Right ventricle myocardium inferior (tissue), 1 donor: Measurements from ENCODE around the gene ZNF76. TPM values are rescaled to one million over a fixed set of nuclear protein-coding genes. Genes with fewer than 3 reads are reported as not detected.
"Not testable (repeated sequence)": the region's sequence is repeated elsewhere in the genome, so short reads cannot be mapped to it uniquely, and the experiment has no call there.

Source experiments
- ATAC-seq: fragments of 200-7000 bp; cut with Tn5 transposase; one replicate; pipeline ENCODE4 v1.9.1; 2020; ENCODE audit warnings: mild to moderate bottlenecking, moderate library complexity
- DNase-seq: peaks from one replicate; pipeline ENCODE4 v3.0.0; 2021; ENCODE audit errors: missing footprints
- intact Hi-C: fragments of 100-400 bp; cut with DNase I; formaldehyde crosslinking; loops from one replicate; pipeline ENCODE4 v1.11.0; 2022
- total RNA-seq: library from RNA; stranded (reverse); fragmentation: NEBNext Ultra II Directional; extraction: Animal tissue kit (Norgen Biotek cat#: 25700); gene quantifications from one replicate; pipeline ENCODE4 v1.2.1, GENCODE V29; 2021
- donor health status: DM: no; HTN: yes; CAD: no; lungs with severe emphysema.

The ZNF76 gene
- total RNA-seq, 1 donor from 2014 or later = 36.0 TPM

DNA sequence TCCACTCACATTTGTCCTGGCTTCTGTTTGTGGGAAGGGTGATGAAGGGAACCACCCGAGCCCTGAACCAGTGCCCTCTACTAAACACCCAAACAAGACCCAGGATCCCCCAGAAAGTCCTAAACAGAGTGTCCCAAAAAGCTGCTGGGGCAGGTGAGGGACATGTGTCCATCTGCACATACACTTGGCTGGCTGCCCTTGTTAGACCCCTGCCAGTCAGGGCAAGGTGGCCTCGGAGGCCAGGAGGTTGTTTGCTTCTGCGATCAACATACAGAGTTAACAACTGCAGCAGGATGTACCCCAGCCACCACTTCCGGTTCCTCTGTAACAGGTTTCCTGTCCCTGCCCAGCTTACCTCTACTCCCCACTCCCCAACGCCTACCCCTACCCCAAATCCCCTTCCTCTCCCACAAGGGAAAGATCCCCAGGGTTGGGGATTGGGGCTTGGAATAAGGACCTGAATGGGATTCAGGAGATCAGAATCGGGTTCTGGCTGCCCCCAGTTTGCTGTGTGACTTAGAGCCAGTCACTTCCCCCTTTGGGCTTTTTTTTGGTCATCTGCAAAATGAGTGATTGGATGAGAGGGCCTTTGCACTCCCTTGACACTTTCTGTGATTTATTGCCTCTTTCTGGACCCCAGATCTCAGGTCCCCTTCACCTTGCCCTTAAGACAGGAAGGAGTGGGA lies 52.0 kb downstream of the ZNF76 start:
- ATAC-seq (no peak), DNase-seq (no peak)
- intact Hi-C loops = no loop called here

DNA sequence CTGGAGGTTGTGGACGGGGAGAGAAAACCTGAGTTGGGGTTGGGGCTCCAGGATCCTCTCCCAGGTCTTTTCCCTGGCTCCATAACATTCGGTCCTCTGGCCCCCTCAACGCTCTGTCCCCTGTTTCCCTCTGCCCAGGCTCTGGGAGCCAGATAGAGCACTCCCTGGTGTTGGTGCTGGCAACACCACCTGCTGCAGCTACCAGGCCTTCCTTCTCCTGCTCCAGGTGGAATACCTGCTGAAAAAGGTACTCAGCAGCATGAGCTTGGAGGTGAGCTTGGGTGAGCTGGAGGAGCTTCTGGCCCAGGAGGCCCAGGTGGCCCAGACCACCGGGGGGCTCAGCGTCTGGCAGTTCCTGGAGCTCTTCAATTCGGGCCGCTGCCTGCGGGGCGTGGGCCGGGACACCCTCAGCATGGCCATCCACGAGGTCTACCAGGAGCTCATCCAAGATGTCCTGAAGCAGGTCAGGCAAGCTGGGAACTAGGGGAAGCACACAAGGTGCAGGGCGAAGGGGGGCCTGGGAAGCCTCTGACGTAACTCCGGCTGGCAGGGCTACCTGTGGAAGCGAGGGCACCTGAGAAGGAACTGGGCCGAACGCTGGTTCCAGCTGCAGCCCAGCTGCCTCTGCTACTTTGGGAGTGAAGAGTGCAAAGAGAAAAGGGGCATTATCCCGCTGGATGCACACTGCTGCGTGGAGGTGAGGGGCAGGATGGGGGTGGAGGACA lies 52.7 kb downstream of the ZNF76 start:
- intact Hi-C loops = no loop called here
- ATAC-seq (no peak), DNase-seq (no peak)

DNA sequence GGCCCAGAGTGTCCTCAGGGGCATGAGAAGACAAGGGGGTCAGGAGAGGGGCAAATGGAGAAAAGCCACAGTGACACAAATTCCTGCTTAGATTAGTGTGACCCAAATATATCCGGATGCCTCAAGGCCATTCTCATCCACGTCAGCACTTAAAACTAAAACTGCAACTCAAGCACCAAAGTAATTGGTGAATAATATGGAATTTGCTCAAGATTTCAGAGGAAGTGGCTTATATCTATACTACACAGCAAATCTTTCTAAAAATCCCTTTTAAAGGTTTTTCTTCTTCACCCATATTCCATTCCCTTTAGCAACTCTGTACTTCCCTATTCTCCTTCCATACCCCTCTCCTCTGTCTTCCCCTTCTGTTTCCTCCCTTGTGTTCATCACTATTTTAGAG lies 53.3 kb downstream of the ZNF76 start:
- no peak for DNase-seq
- intact Hi-C loops = no loop called here
- no peak for ATAC-seq

DNA sequence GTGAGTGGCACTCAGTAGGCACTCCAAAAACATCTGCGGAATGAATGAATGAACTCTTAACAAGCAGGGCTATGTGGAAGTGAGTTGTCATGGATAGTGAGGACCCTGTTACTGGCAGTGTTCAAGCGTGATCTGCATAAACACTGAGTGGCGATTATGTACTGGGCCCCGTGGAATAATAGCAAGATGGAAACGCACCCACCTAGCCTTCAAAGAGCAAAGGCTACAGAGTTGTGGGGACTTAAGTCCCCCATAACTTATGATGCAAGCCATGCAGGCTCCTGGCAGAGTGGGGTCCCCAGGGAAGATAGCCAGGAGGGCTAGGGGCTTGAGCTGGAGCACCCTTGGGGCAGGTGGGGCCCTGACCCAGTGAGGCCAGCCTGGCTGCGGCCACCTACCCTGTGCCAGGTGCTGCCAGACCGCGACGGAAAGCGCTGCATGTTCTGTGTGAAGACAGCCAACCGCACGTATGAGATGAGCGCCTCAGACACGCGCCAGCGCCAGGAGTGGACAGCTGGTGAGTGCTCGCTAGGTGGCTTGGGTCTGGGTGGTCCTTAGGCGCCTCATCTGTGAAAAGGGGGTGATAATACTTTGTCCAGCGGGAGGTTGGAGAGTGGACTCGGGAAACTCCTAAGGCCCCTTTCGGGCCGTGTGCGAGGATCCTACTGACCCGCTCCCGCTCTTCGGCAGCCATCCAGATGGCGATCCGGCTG lies 58.1 kb downstream of the ZNF76 start:
- intact Hi-C loops = no loop called here
- DNase-seq = no peak
- peak; percentile 30 for ATAC-seq

DNA sequence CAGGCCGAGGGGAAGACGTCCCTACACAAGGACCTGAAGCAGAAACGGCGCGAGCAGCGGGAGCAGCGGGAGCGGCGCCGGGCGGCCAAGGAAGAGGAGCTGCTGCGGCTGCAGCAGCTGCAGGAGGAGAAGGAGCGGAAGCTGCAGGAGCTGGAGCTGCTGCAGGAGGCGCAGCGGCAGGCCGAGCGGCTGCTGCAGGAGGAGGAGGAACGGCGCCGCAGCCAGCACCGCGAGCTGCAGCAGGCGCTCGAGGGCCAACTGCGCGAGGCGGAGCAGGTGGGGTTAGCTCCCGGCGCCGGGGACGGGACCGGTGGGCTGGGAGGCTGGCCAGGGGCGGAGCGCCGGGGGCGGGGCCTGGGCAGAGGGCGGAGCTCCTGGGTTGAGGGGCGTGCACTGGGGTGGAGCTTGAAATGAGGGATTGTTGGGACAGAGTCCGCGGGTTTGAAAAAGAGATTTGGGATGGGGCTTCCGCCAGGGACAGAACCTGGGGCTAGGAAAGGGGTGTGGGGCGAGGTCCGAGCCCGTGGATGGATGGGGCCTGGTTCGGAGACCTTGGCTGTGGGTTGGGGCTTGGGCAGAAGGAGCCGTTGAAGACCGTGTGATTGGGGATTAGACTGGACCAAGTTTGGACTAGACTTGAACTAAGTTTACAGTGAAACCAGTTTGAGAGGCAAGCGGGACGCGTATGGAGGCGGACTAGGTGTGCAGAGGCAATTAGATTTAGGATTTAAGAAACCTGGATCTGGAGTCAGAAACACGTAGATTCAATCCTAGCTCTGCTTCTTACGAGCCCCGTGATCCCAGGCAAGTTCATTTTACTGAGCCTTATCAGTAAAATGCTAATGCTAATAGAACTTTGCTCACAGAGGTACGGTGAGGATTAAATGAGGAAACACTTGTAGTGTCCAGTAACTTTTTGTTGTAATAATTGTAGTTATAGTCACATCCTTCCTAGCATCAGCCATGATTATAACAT lies 58.9 kb downstream of the ZNF76 start:
- intact Hi-C loops = no loop called here
- DNase-seq = peak; percentile 81
- ATAC-seq = peak; percentile 99

DNA sequence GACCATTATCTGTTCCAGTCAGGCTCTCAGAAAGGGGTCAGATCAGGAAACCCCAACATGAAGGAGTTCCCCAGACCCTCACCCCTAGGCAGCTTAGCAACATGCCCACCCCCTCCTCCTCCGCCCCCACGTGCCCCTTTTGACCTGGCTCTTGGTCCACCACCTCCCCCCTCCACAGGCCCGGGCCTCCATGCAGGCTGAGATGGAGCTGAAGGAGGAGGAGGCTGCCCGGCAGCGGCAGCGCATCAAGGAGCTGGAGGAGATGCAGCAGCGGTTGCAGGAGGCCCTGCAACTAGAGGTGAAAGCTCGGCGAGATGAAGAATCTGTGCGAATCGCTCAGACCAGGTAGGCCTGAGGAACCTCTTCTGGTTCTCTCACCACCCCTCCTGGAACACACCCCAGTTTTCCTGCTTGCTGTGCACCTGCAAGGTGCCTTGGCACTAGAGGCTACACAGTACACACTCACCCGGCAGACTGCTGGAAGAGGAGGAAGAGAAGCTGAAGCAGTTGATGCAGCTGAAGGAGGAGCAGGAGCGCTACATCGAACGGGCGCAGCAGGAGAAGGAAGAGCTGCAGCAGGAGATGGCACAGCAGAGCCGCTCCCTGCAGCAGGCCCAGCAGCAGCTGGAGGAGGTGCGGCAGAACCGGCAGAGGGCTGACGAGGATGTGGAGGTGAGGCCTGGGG lies 60.0 kb downstream of the ZNF76 start:
- no peak for DNase-seq
- intact Hi-C loops = no loop called here

DNA sequence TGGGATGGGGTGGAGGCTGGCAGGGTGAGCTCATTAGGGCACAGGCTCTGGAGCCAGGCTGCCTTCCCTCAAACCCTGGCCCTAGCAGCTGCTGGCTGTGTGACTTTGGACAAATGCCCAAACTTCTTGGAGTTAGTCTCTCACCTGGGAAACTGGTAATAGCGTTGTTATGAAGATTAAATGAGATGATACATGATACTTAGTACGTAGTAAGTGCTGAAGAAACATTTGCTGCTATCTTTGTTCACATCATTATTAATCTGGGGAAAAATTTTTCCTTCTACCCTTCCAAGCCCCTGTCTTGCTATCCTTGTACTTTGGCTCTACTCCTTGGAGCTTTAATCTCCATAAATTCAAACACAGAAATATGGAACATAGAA lies 60.5 kb downstream of the ZNF76 start:
- DNase-seq (no peak), ATAC-seq (no peak)
- intact Hi-C loops = no loop called here

More for the DNA sequence above, 60.0 kb downstream of the ZNF76 start:
- no peak for ATAC-seq

DNA sequence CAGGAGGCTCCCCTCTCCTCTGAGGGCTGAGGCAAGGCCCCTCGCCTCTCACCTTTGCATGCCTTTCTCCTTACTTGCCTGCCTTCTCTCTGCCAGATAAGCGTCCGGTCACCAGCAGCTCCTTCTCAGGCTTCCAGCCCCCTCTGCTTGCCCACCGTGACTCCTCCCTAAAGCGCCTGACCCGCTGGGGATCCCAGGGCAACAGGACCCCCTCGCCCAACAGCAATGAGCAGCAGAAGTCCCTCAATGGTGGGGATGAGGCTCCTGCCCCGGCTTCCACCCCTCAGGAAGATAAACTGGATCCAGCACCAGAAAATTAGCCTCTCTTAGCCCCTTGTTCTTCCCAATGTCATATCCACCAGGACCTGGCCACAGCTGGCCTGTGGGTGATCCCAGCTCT lies 61.6 kb downstream of the ZNF76 start:
- ATAC-seq (no peak), DNase-seq (no peak)
- intact Hi-C loops = no loop called here

DNA sequence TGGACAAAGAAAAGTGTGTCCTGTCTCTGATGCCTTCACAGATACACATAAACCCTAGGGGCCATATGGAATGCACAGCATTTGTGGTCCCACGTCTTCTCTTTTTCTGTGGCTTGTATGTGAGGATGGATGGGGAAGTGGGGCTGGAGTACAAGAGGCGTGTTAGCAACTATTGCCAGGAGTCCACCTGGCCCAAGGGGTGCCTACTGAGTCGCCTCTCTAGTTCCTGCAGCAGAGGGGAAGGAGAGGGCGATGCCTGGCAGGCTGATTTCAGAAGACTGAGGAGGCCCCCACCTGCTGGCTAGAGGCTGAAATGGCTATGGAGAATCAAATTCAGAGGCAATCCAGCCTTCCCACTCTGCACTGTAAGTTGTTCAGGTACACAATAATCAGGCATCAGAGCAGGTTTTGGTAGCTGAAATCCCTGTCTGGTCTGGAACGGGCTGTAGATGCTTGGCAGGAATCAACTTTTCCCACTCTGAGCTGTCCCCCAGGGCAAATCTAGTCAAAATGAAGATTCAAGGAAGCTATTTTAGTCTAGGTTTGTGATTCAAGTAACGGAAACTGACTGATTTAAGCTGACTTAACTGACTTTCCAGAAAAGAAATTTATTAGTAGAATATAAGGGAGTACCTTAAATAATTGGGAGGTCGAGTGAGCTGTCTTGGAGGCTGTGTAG lies 68.0 kb downstream of the ZNF76 start:
- intact Hi-C loops = no loop called here
- peak; percentile 78 for DNase-seq
- ATAC-seq = peak; percentile 79

DNA sequence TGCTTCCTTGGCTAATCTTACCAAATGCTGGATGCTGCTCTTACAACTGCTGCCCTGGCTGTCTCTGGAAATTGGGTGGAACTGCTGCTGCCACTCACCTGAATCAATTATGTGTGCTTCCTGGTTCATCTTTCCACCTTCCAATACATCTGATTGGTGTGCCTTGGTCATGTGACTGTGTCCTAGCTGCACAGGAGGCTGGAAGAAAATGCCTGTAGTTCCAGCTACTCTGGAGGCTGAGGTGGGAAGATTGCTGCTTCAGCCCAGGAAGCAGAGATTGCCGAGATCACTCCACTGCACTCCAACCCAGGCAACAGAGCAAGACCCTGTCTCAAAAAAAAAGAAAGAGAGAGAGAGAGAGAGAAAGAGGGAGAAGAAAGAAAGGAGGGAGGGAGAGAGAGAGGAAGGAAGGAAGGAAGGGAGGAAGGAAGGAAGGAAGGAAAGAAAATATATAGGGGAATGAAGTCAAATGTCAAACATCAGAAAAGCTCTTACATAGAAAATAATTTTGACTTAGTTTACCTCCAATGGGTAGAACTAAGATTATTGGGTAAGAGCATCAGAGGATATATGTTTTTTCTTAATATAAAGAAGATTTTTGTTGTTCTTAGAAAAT lies 68.7 kb downstream of the ZNF76 start:
- DNase-seq = no peak
- no peak for ATAC-seq
- intact Hi-C loops = no loop called here

DNA sequence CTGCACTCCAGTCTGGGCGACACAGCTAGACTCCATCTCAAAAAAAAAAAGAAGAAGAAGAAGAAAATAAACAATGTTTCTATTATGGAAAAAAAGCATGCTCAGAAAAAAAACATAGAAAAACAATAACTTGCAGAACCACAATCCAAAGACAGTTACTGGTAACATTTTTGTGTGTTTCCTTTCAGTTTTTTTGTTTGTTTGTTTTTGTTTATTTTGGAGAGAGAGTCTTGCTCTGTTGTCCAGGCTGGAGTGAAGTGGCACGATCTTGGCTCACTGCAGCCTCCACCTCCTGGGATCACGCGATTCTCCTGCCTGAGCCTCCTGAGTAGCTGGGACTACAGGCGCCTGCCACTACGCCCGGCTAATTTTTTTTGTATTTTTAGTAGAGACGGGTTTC lies 69.4 kb downstream of the ZNF76 start:
- intact Hi-C loops, DNase-seq, ATAC-seq: not testable (repeated sequence)

DNA sequence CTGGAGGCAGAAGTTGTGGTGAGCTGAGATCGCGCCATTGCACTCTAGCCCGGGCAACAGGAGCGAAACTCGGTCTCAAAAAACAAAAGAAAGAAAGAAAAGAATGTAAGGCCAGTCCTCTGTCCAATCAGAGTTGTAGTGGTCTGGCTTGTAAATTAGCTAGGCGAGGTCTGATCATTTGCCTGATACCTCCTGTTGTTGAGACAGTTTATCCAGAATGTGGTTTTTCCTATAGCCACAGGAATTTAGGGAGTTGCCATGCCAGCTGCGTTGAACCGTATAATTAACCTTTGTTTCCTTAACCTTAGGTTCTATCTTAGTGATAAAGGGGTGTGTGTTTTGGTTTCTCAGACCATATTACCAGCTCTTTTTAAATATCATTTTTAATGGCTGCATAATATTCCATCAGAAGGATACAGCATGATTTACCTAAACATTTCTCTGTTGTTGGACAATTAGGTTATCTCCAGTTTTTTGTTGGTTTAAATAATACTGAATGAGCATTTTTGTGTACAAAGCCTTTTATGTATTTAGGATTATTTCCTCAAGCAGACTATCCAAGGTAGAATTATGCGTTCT lies 71.1 kb downstream of the ZNF76 start:
- ATAC-seq (no peak), DNase-seq (no peak)
- intact Hi-C loops = no loop called here

DNA sequence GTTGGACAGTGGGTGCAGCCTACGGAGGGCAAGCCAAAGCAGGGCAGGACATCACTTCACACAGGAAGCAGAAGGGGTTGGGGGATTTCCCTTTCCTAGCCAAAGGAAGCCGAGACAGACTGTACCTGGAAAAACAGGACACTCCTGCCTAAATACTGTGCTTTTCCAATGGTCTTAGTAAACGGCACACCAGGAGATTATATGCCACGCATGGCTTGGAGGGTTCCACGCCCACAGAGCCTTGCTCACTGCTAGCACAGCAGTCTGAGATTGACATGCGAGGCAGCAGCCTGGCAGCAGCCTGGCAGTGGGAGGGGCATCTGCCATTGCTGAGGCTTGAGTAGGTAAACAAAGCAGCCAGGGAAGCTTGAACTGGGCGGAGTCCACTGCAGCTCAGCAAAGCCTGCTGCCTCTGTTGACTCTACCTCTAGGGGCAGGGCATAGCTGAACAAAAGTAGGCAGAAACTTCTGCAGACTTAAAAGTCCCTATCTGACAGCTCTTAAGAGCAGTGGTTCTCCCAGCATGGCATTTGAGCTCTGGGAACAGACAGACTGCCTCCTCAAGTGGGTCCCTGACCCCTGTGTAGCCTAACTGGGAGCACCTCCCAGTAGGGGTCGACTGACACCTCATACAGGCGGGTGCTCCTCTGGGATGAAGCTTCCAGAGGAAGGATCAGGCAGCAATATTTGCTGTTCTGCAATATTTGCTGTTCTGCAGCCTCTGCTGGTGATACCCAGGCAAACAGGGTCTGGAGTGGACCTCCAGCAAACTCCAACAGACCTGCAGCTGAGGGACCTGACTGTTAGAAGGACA lies 72.7 kb downstream of the ZNF76 start:
- intact Hi-C loops, ATAC-seq, DNase-seq: not testable (repeated sequence)

DNA sequence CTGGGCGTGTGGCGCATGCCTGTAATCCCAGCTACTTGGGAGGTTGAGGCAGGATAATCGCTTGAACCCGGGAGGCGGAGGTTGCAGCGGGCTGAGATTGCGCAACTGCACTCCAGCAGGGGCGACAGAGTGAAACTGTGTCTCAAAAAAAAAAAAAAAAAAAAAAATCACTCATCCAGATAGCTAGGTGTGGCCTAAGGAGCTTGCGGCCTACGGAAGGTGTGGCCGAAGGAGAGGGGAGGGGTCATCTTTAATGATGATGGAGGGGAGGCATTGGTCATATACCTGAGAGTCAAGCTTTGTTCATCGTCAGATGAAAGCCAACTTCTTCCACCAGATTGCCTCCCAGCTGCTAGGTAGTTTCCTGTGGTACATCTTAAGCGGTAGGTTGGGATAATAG lies 82.0 kb downstream of the ZNF76 start:
- ATAC-seq = no peak
- intact Hi-C loops = loop anchor here (5.0 kb wide), 1 partner anchor 396 kb away; the partner anchor contains the start of gene ARMC12

DNA sequence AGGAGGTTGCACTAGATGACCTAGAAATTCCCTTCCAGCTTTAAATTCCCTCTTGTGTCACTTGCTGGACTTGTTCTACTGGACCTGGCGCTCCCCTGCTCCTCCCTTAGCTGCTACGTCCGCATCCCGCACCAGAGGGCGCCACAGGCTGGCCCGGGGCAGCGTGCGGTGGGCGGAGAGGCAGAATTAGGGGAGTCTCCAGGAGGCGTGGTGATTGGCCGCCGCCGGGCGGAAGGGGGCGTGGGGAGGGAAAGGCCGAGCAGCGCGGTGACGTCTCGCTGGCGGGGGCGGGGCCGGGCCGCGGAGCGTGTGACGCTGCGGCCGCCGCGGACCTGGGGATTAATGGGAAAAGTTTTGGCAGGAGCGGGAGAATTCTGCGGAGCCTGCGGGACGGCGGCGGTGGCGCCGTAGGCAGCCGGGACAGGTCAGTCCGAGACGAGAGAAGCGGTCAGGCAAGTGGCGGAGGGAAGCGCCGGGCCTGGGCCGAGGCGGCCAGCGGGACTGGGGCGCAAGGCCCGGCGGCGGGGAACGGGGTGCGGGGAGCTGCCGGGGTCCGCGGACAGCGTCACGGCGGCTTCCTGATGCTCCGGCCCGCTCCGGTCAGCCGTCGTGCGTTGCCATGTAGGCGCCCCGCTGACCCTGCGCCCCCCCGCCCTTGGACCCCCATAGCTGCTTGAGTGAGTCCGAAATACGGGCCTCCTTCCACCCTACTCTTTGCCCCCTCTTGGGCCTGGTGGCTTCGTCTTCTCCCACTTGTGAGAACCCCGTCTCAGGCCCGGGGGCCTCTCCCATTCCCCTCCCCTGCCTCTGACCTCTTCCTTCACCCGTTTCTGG lies 82.9 kb downstream of the ZNF76 start, which contains the start of gene PPARD:
TSS of gene PPARD (plus strand) at position 301 of the 834 bp plus-strand sequence. CDS start 68,530 bp downstream, outside the sequence.
- ATAC-seq (peak; percentile 99), DNase-seq (peak; percentile 99)
- intact Hi-C loops = loop anchor here (1.0 to 5.0 kb wide), 4 partner anchors 73 to 395 kb away; partner anchors contain the start of genes ARMC12 and RPL10A

More for the DNA sequence above, 82.0 kb downstream of the ZNF76 start:
- DNase-seq = no peak
